GM21825 (cell line): Measurements from ENCODE around the gene CCDC88C.
A peak's percentile ranks its signal among the peaks of the same experiment; 100 is the strongest.

Experiments
- ATAC-seq: cut with Tn5 transposase; IDR thresholded peaks from one replicate; pipeline ENCODE4 v1.9.1; 2021; ENCODE audit warnings: mild to moderate bottlenecking, moderate library complexity; ENCODE audit not compliant: unreplicated experiment

CCDC88C gene

GRCh38 chr14:91329486-91330014, 88.1 kb downstream of the CCDC88C start:
- no peak for ATAC-seq

DNA sequence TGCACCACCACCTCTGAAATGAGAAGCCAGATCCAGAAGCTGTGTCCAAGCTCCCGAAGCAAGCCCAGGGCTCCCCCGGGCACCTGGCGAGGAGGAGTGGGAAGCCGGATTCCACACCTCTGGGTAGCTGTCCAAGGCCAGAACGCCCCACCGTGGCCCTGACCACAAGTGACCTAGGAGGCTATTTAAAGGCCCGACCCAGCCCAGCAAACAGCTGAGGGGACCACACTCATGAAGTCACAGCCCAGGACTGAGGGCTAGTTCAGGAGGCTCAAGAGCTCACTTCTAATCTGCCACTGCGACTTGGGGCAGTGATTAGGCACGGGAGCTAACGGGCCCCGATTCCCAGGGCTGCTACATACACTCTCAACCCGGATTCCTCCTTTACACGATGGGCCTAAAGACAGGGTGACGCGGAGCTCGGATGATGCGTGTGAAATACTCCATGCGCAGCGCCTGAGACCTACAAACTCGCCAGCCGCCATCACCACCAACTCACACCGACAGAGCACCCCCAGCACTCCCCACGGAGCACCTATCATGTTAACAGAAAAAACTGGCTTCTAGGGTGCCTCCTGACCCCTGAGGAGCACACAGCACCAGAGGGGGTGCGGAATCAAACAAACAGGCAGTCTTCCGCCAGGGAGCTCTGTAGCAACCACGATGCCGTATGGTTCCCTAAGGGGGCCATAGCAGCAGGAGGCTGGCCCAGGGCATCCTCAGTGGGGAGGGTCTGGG, 89.1 kb downstream of the CCDC88C start:
- no peak for ATAC-seq

GRCh38 chr14:91327661-91328312, 89.8 kb downstream of the CCDC88C start:
- no peak for ATAC-seq

DNA sequence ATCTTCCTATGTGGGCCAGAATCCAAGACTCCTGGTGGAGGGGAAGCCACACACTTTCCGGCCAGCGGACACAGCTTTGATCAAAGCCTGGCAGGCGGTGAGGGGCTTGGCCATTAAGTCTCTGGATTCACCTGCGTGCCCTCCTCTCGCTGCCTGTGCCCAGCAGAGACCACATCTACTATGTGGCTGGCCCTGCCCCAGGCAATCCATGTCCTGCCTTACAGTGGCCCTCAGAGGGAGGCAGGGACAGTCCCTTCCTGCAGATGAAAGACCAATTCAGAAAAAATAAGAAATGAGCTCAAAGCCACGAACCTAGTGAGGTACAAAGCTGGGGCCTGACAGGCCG, 90.4 kb downstream of the CCDC88C start:
- ATAC-seq, result no peak

- ATAC-seq, result no peak
These were observed 90.9 kb downstream of the CCDC88C start for GRCh38 chr14:91326514-91327249.

DNA sequence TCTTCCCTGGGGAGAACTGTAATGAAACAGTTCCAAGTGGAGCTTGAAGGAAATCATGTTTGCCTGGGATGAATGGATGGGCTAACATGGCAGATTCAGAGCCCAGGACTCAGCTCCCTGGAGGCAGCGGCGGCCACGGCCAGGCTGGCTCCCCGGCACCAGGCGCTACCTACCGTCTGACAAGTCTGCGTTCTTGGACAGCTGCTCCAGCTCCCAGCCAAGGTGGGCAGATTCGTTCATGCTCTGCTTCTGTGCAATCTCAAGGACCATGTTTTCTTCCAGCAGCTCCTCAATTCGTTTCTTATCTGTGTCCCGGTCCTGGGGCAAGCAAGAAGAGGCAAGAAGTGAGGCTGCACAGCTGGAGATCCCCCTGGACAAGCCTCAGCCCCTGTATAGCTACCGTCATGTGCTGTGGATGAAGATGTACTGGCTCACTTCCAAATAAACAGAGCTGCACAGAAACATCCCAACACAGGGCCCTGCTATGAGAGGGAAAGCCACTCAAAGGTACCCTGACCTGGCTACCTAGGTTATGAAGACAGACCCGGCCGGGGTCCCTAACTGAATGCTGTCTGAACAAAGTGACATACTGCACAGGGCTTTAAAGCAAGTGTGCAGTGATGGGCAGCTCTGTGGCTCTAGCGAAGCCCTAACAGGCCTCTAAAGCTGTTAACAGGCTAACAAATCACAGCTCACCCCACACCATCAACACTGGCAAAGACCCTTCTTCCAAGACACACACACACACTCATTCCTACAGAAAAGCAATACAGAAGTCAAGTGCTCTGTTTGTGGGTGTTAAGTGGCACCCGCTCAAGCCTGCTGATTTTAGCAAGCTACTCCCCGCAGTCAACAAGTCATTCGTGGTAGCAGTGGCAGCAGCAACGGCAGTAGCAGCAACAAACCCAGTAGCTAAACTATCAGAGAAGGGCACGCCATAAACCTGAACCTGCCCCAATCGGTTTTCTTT, 92.7 kb downstream of the CCDC88C start:
- no peak for ATAC-seq

DNA sequence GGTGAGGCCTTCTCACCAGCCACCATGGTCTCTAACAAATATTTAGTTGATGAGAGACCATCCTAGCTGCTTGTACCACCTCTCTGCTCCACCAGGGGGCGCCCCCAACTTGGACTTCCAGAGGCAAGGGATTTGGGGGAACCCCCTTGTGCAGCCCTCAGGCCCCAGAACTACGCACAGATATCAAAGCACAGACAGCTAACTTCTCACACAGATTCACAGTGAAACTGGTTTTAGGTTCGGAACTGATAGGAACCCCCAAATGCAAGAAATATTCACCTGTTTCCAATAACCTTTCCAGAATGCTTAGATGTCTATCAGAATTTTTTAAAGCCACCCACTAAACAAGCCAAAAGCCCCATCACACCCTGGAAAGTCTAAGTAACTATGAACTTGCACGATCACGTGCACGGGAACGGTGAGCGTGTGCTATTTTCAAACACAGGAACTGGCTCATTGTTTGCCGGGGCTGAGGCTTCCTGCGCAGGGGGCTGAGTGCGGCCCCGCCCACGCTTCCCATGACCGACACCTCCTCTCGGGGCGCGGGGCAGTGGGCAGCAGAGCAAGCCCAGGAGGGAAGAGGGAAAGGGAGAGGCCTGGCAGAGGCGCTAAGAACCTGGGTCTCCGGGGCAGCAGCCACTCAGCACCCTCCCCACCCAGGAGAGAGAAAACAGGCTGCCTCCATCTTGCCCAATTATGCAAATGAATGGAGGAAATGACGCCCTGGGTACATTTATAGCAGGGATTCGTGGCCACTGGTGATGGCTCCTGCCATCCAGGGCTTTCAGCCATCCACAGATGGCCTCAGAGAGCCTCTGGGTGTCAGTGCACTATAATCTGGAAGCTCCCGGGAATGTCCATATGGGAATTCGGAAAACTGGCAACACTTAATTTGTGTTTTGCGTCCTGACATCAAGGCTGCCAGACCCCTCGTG, 93.7 kb downstream of the CCDC88C start:
- ATAC-seq, result peak; percentile 61

DNA sequence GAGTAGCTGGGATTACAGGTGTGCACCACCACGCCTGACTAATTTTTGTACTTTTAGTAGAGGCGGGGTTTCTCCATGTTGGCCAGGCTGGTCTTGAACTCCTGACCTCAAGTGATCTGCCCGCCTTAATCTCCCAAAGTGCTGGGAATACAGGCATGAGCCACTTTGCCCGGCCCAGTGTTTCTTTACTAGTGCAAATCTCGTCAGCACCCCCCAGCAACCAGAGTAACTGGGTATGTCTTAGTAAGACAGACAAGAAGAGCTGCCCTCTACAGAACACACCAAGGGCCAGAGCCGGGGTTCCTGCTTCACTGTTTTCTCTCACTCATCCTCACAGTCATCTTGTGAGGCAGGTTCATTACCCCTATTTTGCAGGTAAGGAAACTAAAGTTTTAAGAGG, 94.6 kb downstream of the CCDC88C start:
- no peak for ATAC-seq

GRCh38 chr14:91322623-91323022, 95.0 kb downstream of the CCDC88C start:
- no peak for ATAC-seq

DNA sequence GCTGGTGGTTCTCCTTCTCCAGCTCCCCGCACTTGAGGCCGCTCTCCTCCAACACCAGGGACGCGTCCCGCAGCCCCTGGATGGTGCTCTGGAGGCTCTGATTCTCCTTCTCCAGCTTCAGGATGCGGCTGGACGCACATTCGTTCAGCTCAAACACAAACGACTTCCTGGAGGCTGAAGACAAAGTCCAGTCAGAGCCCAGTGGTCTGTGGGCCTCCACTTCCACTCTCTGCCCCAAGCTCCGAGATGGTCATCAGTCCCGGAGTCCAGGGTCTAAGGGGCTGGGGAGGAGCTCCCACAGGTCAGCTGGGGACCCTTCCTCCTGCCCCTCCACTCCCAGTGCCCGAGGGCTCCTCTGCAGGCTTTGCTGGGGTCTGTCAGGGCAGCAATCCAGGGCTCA, 96.5 kb downstream of the CCDC88C start:
- no peak for ATAC-seq

DNA sequence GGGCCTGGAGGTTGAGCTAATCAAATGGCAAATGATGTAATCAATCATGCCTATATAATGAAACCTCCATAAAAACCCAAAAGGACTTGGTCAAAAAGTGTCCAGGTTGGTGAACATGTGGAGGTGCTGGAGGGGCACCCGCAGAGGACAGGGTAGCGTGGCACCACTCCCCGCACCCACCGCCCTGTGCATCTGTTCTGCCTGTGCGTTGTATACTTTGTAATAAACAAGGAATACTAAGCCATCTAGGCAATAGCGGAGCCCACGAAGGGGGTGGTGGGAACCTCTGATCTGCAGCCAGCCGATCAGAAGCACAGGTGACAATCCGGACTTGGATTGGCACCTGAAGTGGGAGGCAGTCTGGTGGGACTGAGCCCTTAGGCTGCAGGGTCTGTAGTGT, 97.4 kb downstream of the CCDC88C start:
- ATAC-seq, result no peak

DNA sequence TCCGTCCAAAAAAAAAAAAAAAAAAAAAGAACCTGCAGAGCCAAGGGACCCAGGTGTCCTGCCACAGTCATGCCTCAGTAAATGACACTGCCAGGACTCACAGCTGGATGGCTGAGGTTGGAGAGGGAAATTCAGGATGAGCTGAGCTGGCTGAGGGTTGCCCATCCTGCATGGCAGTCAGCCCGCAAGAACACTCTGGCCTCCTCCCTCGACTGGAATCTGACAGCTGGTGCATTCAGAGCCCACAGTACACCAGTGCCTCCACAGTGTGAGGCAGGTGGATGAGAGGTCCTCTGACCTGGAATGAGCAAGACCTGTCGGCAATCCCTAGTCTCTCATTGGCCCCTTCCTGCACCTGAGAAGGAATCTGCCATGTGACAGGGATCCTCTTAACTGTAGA, 98.7 kb downstream of the CCDC88C start:
- no peak for ATAC-seq

DNA sequence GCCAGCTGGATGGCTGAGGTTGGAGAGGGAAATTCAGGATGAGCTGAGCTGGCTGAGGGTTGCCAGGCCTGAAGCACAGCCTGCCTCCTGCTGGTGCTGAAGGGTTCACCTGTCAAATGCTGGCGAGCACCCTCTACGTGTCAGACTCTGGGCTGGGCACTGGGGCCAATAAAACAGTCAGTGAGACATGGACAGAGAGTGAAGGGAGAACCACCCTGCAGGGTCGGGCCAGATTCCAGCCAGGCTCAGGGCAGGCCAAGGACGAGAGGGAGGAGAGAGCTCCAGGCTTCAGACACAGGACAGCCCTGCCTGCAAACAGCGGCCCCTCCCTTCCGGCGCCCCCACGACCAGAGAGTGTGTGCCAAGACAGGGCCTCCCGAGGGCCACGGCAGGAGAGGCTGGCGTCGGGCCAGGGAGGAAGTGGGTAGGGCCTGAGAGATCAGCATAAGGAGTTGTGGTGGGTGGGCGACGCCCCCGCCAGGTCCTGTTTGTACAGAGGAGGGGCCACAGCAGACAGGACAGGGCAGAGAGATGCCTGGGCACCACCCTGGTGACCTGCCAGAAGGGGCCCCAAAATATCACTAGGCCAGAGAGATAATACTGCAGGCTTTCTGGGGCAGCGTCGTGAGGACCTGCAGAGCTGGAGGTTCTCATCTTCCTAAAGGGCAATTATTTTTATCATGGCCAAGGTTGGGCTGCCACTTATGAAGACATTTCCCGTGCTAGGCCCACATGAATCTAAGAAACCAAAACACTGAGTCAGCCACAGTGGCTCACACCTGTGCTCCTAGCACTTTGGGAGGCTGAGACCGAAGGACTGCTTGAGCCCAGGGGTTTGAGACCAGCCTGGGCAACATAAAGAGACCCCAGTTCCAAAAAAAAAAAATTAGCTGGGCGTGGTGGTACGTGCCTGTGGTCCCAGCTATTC, 100.0 kb downstream of the CCDC88C start:
- ATAC-seq, result no peak

DNA sequence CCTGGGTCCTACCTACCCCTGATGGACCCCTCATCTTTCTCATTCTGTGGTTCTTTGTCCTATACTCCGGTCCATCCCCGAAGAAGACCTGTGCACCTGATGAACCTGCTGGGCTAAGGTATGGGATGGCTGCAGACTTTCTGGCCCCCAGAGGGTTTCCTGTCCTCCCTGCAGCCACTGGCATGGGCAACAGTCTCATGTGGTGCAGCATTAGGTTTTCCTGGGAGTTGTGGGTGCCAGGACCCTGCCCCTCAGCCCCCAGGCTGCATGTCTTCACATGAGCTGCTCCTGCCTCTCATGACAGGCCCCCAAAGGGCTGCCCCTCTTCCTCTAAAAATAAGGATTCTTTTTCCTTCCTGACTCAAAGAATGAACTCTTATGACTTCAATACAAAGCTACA, 100.9 kb downstream of the CCDC88C start:
- ATAC-seq, result no peak

DNA sequence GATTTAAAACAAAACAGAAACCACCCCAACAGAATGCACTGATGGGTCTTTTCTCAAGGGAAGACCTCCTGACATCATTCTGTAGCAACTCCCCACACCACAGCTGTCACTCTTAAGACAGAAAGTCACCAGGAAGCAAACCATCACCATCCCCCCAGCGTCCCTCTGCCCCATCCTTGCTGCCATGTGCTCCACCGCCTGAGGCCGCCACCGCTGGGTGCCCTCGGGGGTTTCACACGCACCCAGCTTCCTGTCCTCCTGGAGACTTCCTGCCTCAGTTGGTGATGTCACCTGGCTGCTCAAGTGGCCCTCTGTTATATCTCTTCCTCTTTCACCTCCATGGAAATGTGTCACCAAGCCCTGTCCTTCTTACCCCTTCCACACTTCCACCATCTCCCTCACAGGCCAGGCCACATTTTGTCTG, 101.8 kb downstream of the CCDC88C start:
- peak; percentile 88 for ATAC-seq

DNA sequence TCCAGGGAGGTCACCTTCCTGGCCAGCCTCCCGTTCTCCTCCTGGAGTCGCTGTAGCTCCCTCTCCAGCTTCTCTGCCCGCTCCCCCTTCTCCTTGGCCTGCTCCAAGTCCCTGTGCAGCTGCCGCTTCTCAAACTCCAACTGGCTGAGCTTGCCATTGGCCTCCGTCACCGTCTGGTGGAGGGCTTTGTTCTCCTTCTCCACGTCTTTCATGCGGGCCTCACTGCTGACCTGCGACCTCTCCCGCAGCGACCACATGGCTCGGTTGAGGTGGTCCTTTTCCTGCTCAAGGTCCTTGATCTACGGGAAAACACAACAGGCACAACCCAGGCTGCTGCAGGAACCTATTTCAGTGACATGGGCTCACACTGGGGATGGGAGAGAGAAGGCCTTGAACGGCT, 103.8 kb downstream of the CCDC88C start:
- ATAC-seq, result no peak

DNA sequence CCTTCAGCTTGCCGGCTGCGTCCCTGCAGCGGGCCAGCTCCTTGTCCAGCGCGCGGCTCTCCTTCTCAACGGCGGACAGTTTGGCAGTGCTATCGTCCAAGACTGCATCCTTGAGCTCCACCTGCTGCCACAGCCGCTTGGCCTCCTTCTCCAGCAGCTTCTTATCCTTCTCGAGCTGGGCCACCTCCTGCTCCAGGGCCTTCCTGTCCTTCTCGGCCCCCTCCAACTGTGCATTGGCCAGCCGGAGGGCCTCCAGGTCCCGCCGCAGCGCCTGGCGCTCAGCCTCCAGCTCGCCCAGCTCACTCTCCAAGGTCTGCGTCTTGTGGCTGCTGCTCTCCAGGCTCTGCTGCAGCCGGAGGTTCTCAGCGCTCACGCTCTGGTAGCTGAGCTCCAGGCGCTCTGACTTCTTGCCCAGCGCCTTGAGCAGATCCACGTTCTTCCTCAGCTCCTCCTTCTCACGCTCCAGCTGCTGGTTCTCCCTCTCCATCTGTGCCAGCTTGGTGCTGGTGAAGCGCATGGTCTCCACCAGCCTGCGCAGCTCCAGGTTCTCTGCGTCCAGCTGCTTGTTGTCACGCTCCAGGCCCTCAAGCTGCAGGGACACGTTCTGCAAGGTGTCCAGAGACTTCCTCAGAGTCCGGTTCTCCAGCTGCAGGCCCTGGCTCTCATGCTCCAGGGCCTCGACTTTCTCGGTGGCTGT, 104.3 kb downstream of the CCDC88C start:
- no peak for ATAC-seq

DNA sequence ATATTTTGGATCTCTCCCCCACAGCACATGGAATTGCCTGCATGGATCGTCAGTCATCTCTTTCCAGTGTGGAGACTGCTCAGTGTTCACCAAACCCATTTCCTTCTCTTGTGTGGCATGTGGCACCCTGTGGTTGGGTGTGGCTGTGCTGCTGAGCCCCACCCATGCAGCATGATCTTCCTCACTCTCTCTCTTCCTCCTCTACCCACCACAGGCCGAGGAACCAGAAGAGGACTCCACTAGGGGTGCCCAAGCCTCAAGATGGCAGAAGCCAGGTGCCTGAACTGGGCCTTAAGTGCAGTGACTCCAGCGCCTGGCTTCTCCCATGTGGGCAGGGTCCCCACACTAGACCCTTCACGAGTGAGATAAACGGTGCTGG, 106.3 kb downstream of the CCDC88C start:
- ATAC-seq, result no peak
